GM20431 (cell line): Measurements from ENCODE around the gene OMG.
"Not testable (repeated sequence)": the region's sequence is repeated elsewhere in the genome, so short reads cannot be mapped to it uniquely, and the experiment has no call there.

Experiments
- in situ Hi-C: fragments of 300-500 bp; cut with MseI, MboI; formaldehyde crosslinking; loops from one replicate; pipeline ENCODE4 v1.15.0; 2020; ENCODE audit warnings: low sequenced_read_pairs; ENCODE audit not compliant: unreplicated experiment

OMG gene

GRCh38 chr17:31297090-31297489 is at the start of gene OMG:
OMG (minus strand) TSS chr17:31297239; CDS start chr17:31296331, 908 bp downstream.
- in situ Hi-C loops: no loop called here

GRCh38 chr17:31345191-31345747 is 48.2 kb upstream of the OMG start:
- in situ Hi-C loops: not testable (repeated sequence)

- in situ Hi-C loops: no loop called here
These were observed 43.0 kb upstream of the OMG start for GRCh38 chr17:31339906-31340661.

GRCh38 chr17:31329221-31329620 is 32.2 kb upstream of the OMG start:
- in situ Hi-C loops: no loop called here

- in situ Hi-C loops: no loop called here
These were observed 31.1 kb upstream of the OMG start for GRCh38 chr17:31328160-31328535.

- in situ Hi-C loops: no loop called here
These were observed 30.6 kb upstream of the OMG start for GRCh38 chr17:31327534-31328159.

- in situ Hi-C loops: no loop called here
These were observed 26.5 kb upstream of the OMG start for GRCh38 chr17:31323551-31323950.

- in situ Hi-C loops: no loop called here
These were observed 24.9 kb upstream of the OMG start for GRCh38 chr17:31321966-31322365.

- in situ Hi-C loops: no loop called here
These were observed 24.4 kb upstream of the OMG start, which contains the start of gene EVI2A for GRCh38 chr17:31321481-31321880. EVI2A (minus strand) TSS chr17:31321622; CDS start chr17:31319013, 2,609 bp downstream.

- in situ Hi-C loops: no loop called here
These were observed 23.8 kb upstream of the OMG start for GRCh38 chr17:31320791-31321190.

- in situ Hi-C loops: no loop called here
These were observed 23.2 kb upstream of the OMG start for GRCh38 chr17:31320241-31320640.

- in situ Hi-C loops: no loop called here
These were observed 22.0 kb upstream of the OMG start for GRCh38 chr17:31318851-31319661.

GRCh38 chr17:31318298-31318801 is 21.3 kb upstream of the OMG start:
- in situ Hi-C loops: no loop called here

GRCh38 chr17:31314782-31315100 is 17.7 kb upstream of the OMG start:
- in situ Hi-C loops: no loop called here

- in situ Hi-C loops: no loop called here
These were observed 17.1 kb upstream of the OMG start, which contains the start of gene EVI2B for GRCh38 chr17:31313982-31314781. EVI2B (minus strand) TSS chr17:31314054; CDS start chr17:31305609, 8,445 bp downstream.

- in situ Hi-C loops: not testable (repeated sequence)
These were observed 15.2 kb upstream of the OMG start for GRCh38 chr17:31312223-31312622.

GRCh38 chr17:31311526-31311925 is 14.5 kb upstream of the OMG start:
- in situ Hi-C loops: no loop called here

- in situ Hi-C loops: no loop called here
These were observed 13.8 kb upstream of the OMG start for GRCh38 chr17:31310886-31311285.

- in situ Hi-C loops: no loop called here
These were observed 13.2 kb upstream of the OMG start for GRCh38 chr17:31310260-31310659.

GRCh38 chr17:31309556-31309955 is 12.5 kb upstream of the OMG start:
- in situ Hi-C loops: no loop called here
